Natural killer cell (primary cell): Measurements from ENCODE around the gene POLR2C. TPM values are rescaled to one million over a fixed set of nuclear protein-coding genes. Genes with fewer than 3 reads are reported as not detected.

Source experiments
- ATAC-seq, 3 donors: fragments of 150-1000 bp in 2 of 3; fragments of 200-7000 bp in 1 of 3; cut with Tn5 transposase; 1 replicate in 1 of 3; 2 replicates in 2 of 3; pipeline ENCODE4 v1.10.0; 2021; ENCODE audit warnings: mild to moderate bottlenecking in 2 of 3, moderate library complexity in 2 of 3
- DNase-seq, 2 donors: peaks; one replicate each; pipeline versions ENCODE4 v3.0.0 to v3.0.0-alpha.2; 2013 to 2021; ENCODE audit warnings: mixed read lengths in 1 of 2
- H3K27ac ChIP-seq: one replicate; pipeline ENCODE4 v1.5.1; 2013; ENCODE audit warnings: mild to moderate bottlenecking, low read length
- H3K27me3 ChIP-seq: one replicate; pipeline ENCODE4 v1.6.1; 2013; ENCODE audit warnings: low read length; ENCODE audit not compliant: control insufficient read depth, insufficient read depth
- H3K36me3 ChIP-seq: one replicate; pipeline ENCODE4 v1.6.1; 2013; ENCODE audit warnings: low read length; ENCODE audit not compliant: control insufficient read depth, insufficient read depth
- H3K4me1 ChIP-seq: one replicate; pipeline ENCODE4 v1.6.1; 2013; ENCODE audit warnings: low read length; ENCODE audit not compliant: control insufficient read depth, insufficient read depth
- H3K4me3 ChIP-seq: one replicate; pipeline ENCODE4 v1.5.1; 2013; ENCODE audit warnings: low read length
- H3K9me3 ChIP-seq: one replicate; pipeline ENCODE4 v1.6.1; 2013; ENCODE audit warnings: low read length; ENCODE audit not compliant: control insufficient read depth, insufficient read depth
- H3K27ac Mint-ChIP-seq, 2 donors: one replicate each; pipeline ENCODE4 v1.8.0; 2022; ENCODE audit warnings: mild to moderate bottlenecking in 2 of 2, mixed read lengths in 2 of 2, moderate library complexity in 1 of 2
- H3K27me3 Mint-ChIP-seq, 2 donors: one replicate each; pipeline ENCODE4 v1.8.0; 2022; ENCODE audit warnings: low read depth in 2 of 2, mixed read lengths in 2 of 2
- H3K36me3 Mint-ChIP-seq: one replicate; pipeline ENCODE4 v1.8.0; 2022; ENCODE audit warnings: mixed read lengths
- H3K4me1 Mint-ChIP-seq, 2 donors: one replicate each; pipeline ENCODE4 v1.8.0; 2022; ENCODE audit warnings: mixed read lengths in 2 of 2
- H3K4me3 Mint-ChIP-seq: one replicate; pipeline ENCODE4 v1.8.0; 2022; ENCODE audit warnings: mild to moderate bottlenecking, moderate library complexity, mixed read lengths
- H3K9me3 Mint-ChIP-seq, 2 donors: one replicate each; pipeline ENCODE4 v1.8.0; 2022; ENCODE audit warnings: mixed read lengths in 2 of 2
- CTCF ChIP-seq: fragments of 200-600 bp; IDR thresholded peaks from one replicate; pipeline ENCODE4 v1.8.0; 2022; ENCODE audit warnings: antibody characterized with exemption
- WGBS: methylation state at CpG from one replicate; pipeline ENCODE4 v1.1.7; 2013; ENCODE audit warnings: missing lambda C conversion rate; ENCODE audit not compliant: insufficient coverage; 5-methylcytosine and 5-hydroxymethylcytosine counted together
- intact Hi-C: fragments of 100-400 bp; cut with micrococcal nuclease; formaldehyde crosslinking; loops from one replicate; pipeline ENCODE4 v1.14.2; 2022
- total RNA-seq, 4 donors: library from RNA; stranded (reverse); fragments of 120-200 nt in 1 of 4; gene quantifications; one replicate each; pipeline versions ENCODE4 v1.2.3 to v1.2.4, GENCODE V29; 2013 to 2022

POLR2C gene
- total RNA-seq, 3 donors from 2014 or later (not counting 1 experiment from before 2014, with no cell fraction given): 55.4 to 71.2 (median 66.7) TPM

- Mint-ChIP-seq H3K27ac (no peak overlapping the region), H3K27me3 (no peaks in the 10 kb centered on the region), H3K36me3 (no peaks in the 10 kb centered on the region), H3K4me1 (peaks cover 19 to 29% of the 10 kb centered on the region in 2 donors), H3K9me3 (no peaks in the 10 kb centered on the region), H3K4me3 (no peak overlapping the region)
- Histone ChIP-seq H3K9me3 (no peaks in the 10 kb centered on the region), H3K36me3 (peaks cover 19% of the 10 kb centered on the region), H3K4me3 (no peak overlapping the region), H3K27me3 (no peaks in the 10 kb centered on the region), H3K4me1 (peaks cover 34% of the 10 kb centered on the region), H3K27ac (no peak overlapping the region)
- DNase-seq (no peak), ATAC-seq (no peak)
- WGBS: 79% methylated on average over 28 of the region's 30 CpGs
- no peak for TF ChIP-seq CTCF
- intact Hi-C loops: loop anchor here (2.0 to 5.0 kb wide), 2 partner anchors 42 to 50 kb away; no protein-coding TSS in a partner anchor
Measured at GRCh38 chr16:57474671-57475661, 12.5 kb downstream of the POLR2C start.

GRCh38 chr16:57475711-57476339, 13.3 kb downstream of the POLR2C start:
- peak; percentile 71 to 84 for DNase-seq
- ATAC-seq: peak; percentile 92 to 98 (median 93)
- H3K4me1 Mint-ChIP-seq: peaks cover 19 to 35% of the 10 kb centered on the region in 2 donors
- peak; percentile 75 for TF ChIP-seq CTCF
- no peak overlapping the region for H3K4me3 ChIP-seq
- H3K27me3 ChIP-seq: no peaks in the 10 kb centered on the region
- peak overlapping the region in 1 of 2 donors; percentile 14 for H3K27ac Mint-ChIP-seq
- H3K36me3 Mint-ChIP-seq: no peaks in the 10 kb centered on the region
- H3K4me1 ChIP-seq: peaks cover 34% of the 10 kb centered on the region
- H3K27me3 Mint-ChIP-seq: no peaks in the 10 kb centered on the region
- no peak overlapping the region for H3K27ac ChIP-seq
- no peak overlapping the region for H3K4me3 Mint-ChIP-seq
- H3K9me3 ChIP-seq: no peaks in the 10 kb centered on the region
- H3K9me3 Mint-ChIP-seq: no peaks in the 10 kb centered on the region
- WGBS: 3% methylated on average over 12 of the region's 12 CpGs
- intact Hi-C loops: loop anchor here (2.0 to 5.0 kb wide), 2 partner anchors 41 to 51 kb away; no protein-coding TSS in a partner anchor
- H3K36me3 ChIP-seq: peaks cover 10% of the 10 kb centered on the region

GRCh38 chr16:57476546-57477410, 14.3 kb downstream of the POLR2C start:
- H3K36me3 Mint-ChIP-seq: no peaks in the 10 kb centered on the region
- no peaks in the 10 kb centered on the region for H3K9me3 Mint-ChIP-seq
- ATAC-seq (no peak), DNase-seq (no peak)
- Histone ChIP-seq H3K27me3 (no peaks in the 10 kb centered on the region), H3K4me1 (peaks cover 34% of the 10 kb centered on the region), H3K4me3 (no peak overlapping the region), H3K9me3 (no peaks in the 10 kb centered on the region), H3K27ac (no peak overlapping the region), H3K36me3 (peaks cover 4% of the 10 kb centered on the region)
- no peak overlapping the region for H3K27ac Mint-ChIP-seq
- TF ChIP-seq CTCF: no peak
- H3K4me3 Mint-ChIP-seq: no peak overlapping the region
- WGBS: 94% methylated on average over 6 of the region's 6 CpGs
- intact Hi-C loops: loop anchor here (5.0 kb wide), 1 partner anchor 41 kb away; no protein-coding TSS in a partner anchor
- H3K27me3 Mint-ChIP-seq: no peaks in the 10 kb centered on the region
- H3K4me1 Mint-ChIP-seq: peaks cover 19 to 35% of the 10 kb centered on the region in 2 donors
